SHP77 (cell line): Measurements from ENCODE around the gene INPP5A.
"Not testable (repeated sequence)": the region's sequence is repeated elsewhere in the genome, so short reads cannot be mapped to it uniquely, and the experiment has no call there.

ENCODE experiments used
- DNase-seq, 2 experiments: peaks; one replicate each; lab custom pipeline; 2025; lab: John Stamatoyannopoulos, UW

Gene INPP5A

DNA sequence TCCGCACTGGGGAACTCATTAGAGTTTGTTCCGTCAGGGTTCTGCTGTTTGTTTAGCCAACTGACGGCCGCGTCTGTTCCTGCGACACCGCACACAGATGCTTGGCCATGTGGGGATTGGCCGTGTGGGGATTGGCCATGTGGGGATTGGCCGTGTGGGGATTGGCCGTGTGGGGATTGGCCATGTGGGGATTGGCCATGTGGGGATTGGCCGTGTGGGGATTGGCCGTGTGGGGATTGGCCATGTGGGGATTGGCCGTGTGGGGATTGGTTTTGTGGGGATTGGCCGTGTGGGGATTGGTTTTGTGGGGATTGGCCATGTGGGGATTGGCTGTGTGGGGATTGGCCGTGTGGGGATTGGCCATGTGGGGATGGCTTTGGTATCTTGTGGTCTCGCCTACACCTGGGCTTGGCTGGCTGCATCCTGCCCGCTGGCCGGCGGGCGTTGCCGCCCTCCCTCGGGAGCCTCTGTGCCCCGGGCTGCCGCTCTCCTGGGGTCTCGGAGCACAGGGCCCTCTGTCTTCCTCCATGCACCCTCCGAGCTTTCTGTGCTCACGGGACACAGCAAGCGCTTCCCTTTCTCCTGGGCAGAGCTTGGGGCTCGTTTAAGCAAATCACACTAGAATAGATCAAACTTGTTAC, 185.9 kb downstream of the INPP5A start:
- no peak for DNase-seq

DNA sequence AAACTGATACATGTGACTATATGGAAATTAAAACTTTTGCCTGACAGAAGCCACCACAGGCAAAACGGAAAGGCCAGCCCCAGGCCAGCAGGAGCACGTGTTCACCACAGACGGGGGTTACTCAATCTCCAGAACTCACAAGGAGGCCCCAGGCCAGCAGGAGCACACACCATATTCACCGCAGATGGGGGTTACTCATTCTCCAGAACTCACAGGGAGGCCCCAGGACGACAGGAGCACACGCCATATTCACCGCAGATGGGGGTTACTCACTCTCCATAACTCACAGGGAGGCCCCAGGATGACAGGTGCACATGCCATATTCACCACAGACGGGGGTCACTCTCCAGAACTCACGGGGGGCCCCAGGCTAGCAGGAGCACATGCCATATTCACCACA, 186.9 kb downstream of the INPP5A start:
- no peak for DNase-seq

DNA sequence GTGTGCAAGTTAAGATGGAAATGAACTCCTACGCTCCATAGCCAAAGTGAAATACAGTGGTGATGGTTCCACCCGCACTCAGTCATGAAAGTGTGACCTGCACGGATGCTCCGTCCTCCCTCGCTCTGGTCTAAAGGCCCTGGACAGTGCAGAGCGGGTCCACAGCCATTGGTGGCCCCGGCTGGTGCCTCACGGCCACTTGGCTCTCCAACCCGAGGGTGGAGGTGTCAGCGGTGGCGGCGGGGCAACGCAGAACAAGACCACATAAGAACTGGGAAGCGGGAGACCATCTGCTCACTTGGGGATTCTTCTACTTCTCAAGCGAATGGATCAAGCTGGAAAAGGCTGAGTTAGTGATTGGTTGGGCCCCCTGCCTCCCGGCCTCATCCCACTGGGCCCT, 187.6 kb downstream of the INPP5A start:
- no peak for DNase-seq

DNA sequence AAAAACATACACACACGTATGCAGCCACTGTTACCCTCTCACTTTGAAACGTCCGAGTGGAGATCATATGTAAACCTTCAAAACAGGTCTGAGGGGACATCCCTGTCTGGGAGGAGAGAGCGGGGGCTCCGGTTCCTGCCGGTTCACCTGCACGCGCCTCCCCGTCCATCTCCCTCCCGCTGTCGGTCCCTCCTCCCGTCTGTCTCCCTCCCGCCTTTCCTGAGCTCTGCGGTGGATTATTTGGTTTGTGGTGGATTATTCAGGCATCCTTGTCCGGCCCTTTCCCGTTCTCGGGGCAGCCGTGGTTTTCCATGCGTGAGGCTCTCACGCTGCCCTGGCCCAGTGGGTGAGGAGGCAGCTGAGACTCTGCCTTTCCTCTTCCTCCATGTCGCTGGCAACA, 188.6 kb downstream of the INPP5A start:
- no peak for DNase-seq

DNA sequence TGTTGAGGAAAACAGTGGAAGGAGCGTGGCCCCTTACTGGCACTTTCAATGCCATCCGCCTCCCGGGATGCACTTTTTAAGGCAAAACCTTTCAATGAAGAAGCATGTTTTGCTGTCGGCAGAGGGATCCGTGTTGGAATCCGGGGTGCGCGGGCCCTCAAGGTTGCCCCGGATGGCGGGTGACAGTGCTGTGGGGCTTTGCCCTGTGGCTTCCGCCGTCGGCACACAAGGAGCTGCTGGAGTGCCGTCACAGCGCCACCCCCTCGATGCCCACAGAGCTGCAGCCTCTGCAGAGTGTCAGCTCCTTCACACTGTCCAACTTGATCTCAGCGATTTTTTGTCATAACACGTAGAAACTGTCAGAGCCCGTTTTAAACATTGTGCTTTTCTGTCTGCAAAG, 189.4 kb downstream of the INPP5A start:
- DNase-seq, result no peak

GRCh38 chr10:132727411-132727810, 189.8 kb downstream of the INPP5A start:
- DNase-seq, result no peak

- no peak for DNase-seq
Observed at GRCh38 chr10:132728321-132728720, 190.7 kb downstream of the INPP5A start.

GRCh38 chr10:132728741-132729140, 191.2 kb downstream of the INPP5A start:
- no peak for DNase-seq

DNA sequence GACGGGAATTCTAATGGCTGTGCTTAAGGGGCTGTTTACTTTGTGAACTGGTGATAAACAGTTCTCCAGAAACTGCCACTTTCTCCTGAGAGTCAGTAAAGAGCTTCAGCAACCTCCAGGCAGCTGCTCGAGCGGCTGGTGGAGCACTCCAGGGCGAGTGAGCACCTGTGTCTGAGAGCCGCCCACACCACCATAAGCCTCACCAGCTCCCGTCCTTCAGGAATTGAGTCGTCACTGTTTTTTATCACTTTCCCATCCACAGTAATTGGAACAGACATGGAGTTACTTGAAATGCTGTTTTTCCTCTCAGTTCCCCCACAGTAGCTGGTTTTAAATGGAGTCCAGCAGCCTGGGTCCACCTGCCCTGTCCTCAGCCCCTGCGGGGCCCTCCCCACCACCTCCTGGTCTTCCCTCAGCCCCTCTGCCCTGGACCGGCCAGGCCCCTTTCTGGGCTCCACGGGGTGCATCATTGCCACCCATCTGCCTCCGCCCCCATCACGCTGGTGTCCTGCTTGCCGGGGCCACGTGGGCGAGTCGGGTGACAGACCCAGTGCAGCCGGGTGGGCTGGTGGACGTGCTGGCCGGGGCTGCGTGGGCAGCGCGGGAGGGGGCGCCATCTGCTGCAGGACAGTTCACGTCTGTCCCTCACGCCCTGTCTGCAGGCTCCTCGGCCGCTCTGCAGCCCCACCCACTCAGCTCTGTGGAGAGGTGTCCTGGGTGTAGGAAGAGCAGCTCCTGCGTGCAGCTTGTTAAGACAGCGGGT, 192.4 kb downstream of the INPP5A start:
- no peak for DNase-seq

DNA sequence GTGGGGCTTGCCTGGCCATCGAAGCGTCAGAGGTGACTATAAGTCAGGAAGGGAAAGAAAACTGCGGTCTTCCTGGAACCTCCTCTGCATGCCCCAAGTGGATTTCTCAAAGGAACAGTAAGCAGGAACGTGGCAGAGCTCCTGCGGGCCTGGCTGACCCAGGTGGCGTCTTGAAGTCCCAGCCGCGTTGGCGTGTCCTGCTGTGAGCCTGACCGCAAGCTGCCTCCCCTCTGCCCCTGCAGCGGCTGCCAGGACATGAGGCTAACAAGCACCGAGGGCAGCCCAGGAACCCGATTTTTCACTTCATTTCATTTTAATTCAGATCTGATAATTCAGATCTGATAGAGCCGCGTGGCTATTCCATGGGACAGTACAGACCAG, 193.0 kb downstream of the INPP5A start:
- no peak for DNase-seq

DNA sequence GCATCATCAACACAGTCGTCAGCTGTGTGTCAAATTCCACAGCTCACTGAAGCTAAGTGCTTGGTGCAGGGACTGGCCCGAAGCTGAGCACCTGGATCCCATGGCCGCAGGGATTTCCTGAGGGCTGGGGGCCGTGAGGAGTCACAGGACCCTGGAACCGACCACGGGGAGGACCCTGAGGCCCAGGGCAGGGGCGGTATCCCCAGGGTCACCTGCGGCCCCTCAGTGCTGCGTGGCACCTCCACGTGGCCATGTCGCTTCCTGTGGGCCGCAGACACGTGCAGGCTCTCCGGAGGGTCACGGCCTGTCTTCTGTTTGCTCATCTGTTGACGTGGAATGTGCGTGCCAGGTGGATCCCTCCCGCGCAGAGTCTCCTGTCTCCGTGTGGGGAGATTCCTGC, 194.9 kb downstream of the INPP5A start:
- DNase-seq, result no peak

DNA sequence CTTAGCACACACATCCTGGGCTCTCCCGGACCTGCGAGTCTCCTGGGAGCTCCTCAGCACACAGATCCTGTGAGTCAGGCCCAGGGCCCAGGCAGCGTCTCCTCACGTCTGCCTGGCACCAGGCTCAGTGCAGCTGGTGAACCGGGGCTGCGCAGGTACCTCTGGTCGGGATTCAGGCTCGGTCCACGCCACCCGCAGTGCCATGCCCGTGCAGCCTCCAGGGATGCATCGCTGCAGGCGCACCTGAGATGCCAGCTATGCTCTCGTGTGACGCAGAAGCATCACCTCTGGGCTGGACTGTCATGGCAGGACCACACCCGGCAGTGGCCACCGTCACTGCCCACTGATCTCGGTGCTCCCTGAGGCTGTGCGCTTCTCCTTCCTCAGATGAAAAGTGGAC, 196.3 kb downstream of the INPP5A start:
- DNase-seq, result no peak

GRCh38 chr10:132735341-132735775, 197.8 kb downstream of the INPP5A start:
- no peak for DNase-seq

DNA sequence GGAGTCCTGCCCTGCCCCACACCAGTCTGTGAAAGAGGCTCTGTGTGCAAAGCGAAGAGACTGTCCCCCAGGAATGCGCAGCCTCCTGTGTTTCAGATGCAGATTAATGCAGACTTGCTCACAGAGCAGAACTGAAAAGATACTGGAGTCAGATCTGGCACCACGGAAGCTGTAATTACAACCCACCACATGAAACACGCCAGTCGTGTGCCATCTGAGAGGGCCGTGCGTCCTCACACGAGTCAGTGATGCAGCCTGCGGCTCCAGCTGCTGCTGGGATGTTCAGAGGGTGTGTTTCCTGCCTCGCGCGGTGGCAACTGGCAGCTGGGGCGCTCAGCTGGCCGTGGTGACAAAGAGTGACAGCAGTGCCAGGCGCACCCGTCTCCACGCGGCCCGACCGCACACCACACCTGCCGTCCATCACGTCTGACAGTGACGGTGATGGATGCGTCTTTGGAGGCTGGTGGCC, 198.4 kb downstream of the INPP5A start:
- DNase-seq, result no peak

DNA sequence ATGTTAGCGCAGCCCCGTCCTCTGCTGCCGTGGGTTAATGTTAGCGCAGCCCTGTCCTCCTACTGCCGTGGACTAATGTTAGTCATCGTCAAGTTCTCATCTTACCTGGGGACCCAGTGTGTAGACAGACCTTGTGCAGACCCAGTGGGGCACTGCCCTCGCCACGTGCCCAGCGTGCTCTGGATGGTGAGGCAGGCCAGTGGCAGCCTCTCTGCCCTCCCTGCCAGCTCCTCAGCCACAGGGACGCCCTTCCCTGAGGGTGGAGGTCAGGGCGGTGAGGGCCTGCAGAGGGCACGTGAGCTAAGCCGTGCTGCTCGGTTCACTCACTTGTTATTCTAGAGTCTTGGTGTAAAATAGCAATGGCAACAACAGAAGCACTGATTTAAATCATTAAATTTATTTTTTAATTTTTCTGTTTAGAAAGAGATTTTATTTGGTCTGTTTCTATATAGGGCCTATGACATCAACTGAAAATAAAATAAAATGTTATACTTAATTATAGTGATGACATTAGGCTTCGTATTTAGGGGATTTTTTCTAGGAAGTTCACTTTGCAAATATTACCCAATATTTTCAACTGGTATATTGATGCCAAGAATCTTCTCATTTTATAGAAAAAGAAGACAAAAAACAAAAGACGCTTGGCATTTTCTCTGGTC, 199.9 kb downstream of the INPP5A start:
- DNase-seq, result no peak

DNA sequence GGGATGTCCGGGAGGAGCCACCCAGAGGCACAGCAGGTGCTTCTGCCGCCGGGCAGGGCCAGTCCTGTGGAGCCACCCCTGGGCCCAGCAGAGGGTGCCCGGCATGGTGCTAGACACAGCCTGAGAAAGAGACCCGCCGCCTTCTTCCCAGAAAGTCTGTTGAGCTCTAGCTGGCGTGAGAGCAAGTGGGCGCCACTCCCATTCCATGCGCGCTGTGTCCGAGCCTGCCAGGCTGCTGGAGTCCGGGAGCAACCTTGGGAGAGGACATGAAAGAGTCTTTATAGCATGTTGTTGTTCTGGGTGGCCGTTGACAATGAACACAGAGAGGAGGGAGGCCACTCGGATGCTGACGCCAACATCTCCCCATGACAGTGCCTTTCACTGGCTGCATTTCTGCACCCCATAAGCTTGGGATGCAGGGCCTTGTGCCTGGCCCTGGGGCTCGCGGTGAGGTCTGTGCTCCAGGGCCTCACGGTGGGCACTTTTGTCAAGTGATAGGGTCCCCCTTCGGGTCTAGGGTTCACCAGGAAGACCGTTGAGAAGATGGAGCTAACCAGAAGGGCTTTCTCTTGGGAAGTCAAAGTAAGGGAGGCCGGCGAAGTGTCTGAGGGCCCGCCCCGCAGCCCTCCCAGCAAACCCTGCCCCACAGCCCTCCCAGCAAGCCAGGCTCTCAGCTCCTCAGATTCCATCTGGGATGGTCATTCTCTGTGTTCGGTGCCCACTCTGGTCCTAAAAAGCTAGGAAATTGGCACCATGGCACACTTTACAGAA, 201.1 kb downstream of the INPP5A start:
- no peak for DNase-seq

GRCh38 chr10:132739225-132739613, 201.6 kb downstream of the INPP5A start:
- no peak for DNase-seq

GRCh38 chr10:132740588-132740987, 203.0 kb downstream of the INPP5A start:
- no peak for DNase-seq

DNA sequence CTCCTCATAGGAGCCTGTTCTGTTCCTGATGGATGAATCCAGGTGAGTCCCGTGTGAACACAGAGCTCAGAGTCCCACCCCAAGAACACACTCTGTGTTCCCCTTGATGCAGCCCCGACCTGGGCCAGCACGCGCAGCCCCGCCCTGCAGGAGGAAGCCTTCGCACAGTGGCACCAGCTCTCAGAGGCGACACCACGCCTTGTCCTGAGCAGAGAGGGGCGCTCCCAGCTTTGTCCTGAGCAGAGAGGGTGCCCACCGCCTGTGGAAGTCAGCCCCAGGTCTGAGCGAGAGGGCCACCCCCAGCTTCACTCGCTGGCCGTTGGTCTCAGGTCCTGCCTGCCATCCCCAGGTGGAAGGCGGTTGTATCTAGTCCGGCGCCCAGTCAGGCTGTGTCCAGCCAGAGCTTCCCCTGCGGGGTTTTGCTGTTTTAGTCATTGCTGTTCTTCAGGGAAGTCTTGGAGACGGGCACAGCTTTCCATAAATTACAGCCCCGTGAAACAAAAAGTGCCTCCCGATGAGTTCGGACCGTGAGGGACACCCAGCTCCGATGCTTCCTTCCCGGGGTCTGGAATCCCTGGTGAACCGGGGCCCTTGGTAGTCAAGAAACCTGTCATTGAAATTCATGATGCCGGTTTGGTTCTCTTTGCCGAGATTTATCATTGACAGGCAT, 204.7 kb downstream of the INPP5A start:
- DNase-seq, result no peak

GRCh38 chr10:132742837-132743194, 205.2 kb downstream of the INPP5A start:
- DNase-seq, result no peak

DNA sequence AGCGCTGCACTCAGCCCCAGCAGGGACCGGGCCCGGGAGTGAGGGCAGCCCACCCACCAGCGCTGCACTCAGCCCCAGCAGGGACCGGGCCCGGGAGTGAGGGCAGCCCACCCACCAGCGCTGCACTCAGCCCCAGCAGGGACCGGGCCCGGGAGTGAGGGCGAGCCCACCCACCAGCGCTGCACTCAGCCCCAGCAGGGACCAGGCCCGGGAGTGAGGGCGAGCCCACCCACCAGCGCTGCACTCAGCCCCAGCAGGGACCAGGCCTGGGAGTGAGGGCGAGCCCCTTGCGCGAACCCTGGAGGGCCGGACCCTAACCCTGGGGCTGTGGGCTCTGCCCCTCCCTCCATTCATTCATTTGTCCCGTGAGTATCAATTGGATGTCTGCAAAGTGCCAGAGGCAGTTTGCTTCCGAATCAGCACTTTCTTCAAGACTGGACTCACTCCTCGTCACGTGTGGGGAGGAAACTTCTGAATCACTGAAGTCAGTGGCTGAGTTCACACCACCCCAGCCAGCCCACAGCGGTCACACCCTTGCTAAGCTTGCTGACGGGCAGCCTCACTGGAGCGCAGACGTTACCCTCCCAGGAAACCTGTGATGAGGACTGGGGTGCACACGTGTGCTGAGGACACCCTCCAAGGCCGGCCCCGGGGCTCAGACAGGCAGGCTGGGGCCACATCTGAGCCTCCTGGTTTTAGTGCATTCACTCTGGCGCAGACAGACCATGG, 205.8 kb downstream of the INPP5A start:
- not testable (repeated sequence) for DNase-seq
